ENCODE results near the gene PDGFRB. TPM values are rescaled to one million over a fixed set of nuclear protein-coding genes. Genes with fewer than 3 reads are reported as not detected.

The PDGFRB gene
- total RNA-seq, 4 donors from 2014 or later = 33.9 to 88.7 (median 41.7) TPM

DNA sequence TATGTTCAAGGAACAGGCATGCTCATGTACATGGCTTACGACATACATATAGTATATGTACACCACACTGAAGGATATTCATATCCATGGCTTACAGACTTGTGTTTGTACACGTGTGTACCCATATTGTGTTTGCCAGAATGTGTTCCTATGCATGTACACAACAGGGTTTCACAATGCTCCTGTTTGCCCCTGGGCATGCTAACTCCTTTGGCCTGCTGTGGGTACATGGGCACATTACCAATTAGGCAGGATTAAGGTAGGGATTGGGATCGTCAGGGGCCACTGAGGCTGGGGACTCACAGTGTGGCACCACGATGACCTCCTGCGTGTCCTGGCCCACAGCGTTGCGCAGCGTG is 26.2 kb downstream of the PDGFRB start:
- no peak for DNase-seq (ENCODE audit: low spot score in 2 of 2)
- no peak overlapping the region for H3K4me3 ChIP-seq (ENCODE audit: low read depth, poor library complexity, severe bottlenecking)
- intact Hi-C loops (cut with DNase I; ENCODE audit: low total_unique reads) = no loop called here
- TF ChIP-seq POLR2A (IDR thresholded peaks at IDR 0.05) = no peak
- TF ChIP-seq, protein P1, sequence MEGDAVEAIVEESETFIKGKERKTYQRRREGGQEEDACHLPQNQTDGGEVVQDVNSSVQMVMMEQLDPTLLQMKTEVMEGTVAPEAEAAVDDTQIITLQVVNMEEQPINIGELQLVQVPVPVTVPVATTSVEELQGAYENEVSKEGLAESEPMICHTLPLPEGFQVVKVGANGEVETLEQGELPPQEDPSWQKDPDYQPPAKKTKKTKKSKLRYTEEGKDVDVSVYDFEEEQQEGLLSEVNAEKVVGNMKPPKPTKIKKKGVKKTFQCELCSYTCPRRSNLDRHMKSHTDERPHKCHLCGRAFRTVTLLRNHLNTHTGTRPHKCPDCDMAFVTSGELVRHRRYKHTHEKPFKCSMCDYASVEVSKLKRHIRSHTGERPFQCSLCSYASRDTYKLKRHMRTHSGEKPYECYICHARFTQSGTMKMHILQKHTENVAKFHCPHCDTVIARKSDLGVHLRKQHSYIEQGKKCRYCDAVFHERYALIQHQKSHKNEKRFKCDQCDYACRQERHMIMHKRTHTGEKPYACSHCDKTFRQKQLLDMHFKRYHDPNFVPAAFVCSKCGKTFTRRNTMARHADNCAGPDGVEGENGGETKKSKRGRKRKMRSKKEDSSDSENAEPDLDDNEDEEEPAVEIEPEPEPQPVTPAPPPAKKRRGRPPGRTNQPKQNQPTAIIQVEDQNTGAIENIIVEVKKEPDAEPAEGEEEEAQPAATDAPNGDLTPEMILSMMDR (IDR thresholded peaks at IDR 0.05) = no peak
- 51 to 55% methylated on average over 3 to 8 of the region's 8 CpGs for WGBS, 2 donors

DNA sequence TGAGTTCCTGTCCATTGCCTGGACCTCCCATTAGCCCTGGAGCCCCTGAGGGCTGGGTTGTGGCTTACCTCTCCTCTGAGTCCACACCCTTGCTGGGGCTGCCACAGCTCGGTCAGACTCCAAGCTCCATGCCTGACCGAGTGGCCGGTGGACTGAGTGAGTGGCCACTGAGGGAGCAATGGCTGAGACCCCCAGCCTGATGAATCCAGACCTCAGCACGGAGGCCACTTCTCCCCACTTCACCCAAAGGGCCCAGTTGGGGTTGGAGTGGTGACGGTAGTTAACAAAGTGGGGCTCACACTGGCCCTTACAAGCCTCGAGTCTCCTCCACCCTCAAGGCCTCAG is 28.8 kb downstream of the PDGFRB start:
- TF ChIP-seq POLR2A (IDR thresholded peaks at IDR 0.05) = no peak
- TF ChIP-seq, protein P1 (IDR thresholded peaks at IDR 0.05) = no peak
- intact Hi-C loops (cut with DNase I; ENCODE audit: low total_unique reads) = no loop called here
- DNase-seq (ENCODE audit: low spot score in 2 of 2) = no peak
- 79 to 88% methylated on average over 6 of the region's 6 CpGs for WGBS, 2 donors
- H3K4me3 ChIP-seq (ENCODE audit: low read depth, poor library complexity, severe bottlenecking) = no peak overlapping the region

DNA sequence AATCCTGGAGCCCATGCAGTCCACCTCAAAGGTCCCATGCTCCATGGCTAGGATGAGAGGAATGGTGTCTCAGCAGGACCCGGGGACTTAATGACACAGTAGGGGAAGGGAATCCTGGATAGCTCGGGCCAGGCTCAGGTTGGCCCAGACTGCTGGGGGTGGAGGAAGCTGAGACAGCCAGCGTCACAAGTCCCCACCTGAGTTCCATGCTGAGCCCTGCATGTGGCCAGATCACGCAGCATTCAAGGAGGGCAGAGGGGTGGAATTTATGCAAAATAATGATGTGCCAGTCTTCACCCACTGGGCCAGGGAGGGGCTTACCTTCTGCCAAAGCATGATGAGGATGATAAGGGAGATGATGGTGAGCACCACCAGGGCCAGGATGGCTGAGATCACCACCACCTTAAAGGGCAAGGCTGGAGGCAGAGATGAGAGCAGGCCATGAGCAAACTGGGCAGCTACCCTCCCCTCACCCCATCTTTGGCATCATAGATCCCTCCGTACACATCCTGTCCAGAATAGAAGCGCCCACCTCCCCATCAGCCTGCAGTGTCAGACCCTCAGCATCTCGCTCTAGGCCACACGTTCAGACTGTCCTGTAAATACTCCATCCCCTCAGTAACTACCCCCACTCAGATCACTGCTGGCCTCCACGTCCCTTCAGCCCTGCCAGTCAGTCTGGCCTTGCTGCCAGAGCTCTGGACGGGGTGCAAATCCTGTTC is 29.3 kb downstream of the PDGFRB start:
- 84 to 88% methylated on average over 10 of the region's 10 CpGs for WGBS, 2 donors
- H3K4me3 ChIP-seq (ENCODE audit: low read depth, poor library complexity, severe bottlenecking) = no peak overlapping the region
- TF ChIP-seq POLR2A (IDR thresholded peaks at IDR 0.05) = no peak
- TF ChIP-seq, protein P1 (IDR thresholded peaks at IDR 0.05) = no peak
- DNase-seq (ENCODE audit: low spot score in 2 of 2) = no peak
- intact Hi-C loops (cut with DNase I; ENCODE audit: low total_unique reads) = no loop called here

- no peak for DNase-seq (ENCODE audit: low spot score in 2 of 2)
- WGBS, 2 donors = 95% methylated on average over 10 of the region's 10 CpGs
- no peak overlapping the region for H3K4me3 ChIP-seq (ENCODE audit: low read depth, poor library complexity, severe bottlenecking)
- intact Hi-C loops (cut with DNase I; ENCODE audit: low total_unique reads) = no loop called here
- TF ChIP-seq, protein P1 (IDR thresholded peaks at IDR 0.05) = no peak
- no peak for TF ChIP-seq POLR2A (IDR thresholded peaks at IDR 0.05)
Observed at GRCh38 chr5:150125334-150125733, 30.3 kb downstream of the PDGFRB start.

DNA sequence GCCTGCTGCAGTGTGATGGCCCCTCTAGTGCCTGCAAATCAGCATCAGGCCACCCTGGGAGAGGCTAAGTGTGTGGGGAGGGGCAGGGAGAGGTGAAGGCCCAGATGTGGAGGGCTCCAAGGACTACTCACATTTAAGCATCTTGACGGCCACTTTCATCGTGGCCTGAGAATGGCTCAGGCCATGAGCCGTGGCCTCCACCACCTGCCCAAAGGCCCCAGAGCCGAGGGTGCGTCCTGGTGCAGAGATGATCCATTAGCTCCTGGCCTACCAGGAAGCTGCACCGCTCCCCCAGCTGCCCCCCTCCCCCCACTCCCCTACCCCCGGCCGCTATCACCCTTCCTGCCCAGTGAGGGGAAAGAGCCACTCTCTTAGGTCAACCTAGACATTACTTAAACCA is 31.0 kb downstream of the PDGFRB start:
- intact Hi-C loops (cut with DNase I; ENCODE audit: low total_unique reads) = no loop called here
- WGBS, 2 donors = 88 to 90% methylated on average over 8 of the region's 8 CpGs
- TF ChIP-seq POLR2A (IDR thresholded peaks at IDR 0.05) = no peak
- TF ChIP-seq, protein P1 (IDR thresholded peaks at IDR 0.05) = no peak
- H3K4me3 ChIP-seq (ENCODE audit: low read depth, poor library complexity, severe bottlenecking) = no peak overlapping the region
- no peak for DNase-seq (ENCODE audit: low spot score in 2 of 2)

DNA sequence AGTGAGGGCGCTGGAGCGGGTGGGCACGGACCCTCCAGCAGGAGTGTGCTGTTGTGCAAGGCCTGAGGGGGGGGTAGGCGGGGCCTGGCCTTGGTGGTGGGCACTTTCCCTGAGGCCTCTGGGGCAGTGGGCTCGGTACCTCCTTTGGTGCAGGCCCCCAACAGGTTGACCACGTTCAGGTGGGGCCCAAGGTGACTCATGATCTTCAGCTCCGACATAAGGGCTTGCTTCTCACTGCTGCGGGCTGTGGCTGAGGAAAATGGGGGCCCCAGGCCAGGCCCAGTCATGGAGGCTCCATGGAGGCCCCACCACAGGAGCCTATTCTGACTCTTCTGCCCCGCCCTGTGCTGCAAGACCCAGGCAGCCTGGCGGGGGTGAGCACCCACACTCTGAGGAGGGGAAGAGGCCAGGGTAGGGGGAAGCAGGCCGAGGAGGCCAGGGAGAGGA is 31.5 kb downstream of the PDGFRB start:
- 79 to 86% methylated on average over 7 to 11 of the region's 11 CpGs for WGBS, 2 donors
- no peak for DNase-seq (ENCODE audit: low spot score in 2 of 2)
- TF ChIP-seq POLR2A (IDR thresholded peaks at IDR 0.05) = no peak
- TF ChIP-seq, protein P1 (IDR thresholded peaks at IDR 0.05) = no peak
- H3K4me3 ChIP-seq (ENCODE audit: low read depth, poor library complexity, severe bottlenecking) = no peak overlapping the region
- intact Hi-C loops (cut with DNase I; ENCODE audit: low total_unique reads) = no loop called here
